H1 (cell line): ENCODE data around the gene RPUSD1. TPM values are rescaled to one million over a fixed set of nuclear protein-coding genes. Genes with fewer than 3 reads are reported as not detected.

Experiments
- SAP30 ChIP-seq: fragments of 300-600 bp; sonication (generic); IDR thresholded peaks from 2 replicates; pipeline ENCODE4 v1.7.1; 2012; ENCODE audit warnings: low read length, moderate library complexity, mild to moderate bottlenecking, inconsistent platforms; ENCODE audit not compliant: insufficient read depth, insufficient replicate concordance
- SIN3A ChIP-seq, 2 experiments: IDR thresholded peaks in 1 of 2; conservative IDR thresholded peaks in 1 of 2; 2 replicates each; pipeline ENCODE4 v1.6.1; 2011 to 2012; ENCODE audit warnings: low read length in 2 of 2, improper control_type of control experiment in 1 of 2, low read depth in 1 of 2, mild to moderate bottlenecking in 1 of 2
- TEAD4 ChIP-seq: IDR thresholded peaks from 2 replicates; pipeline ENCODE4 v1.6.1; 2012; ENCODE audit warnings: low read depth, low read length, inconsistent platforms, mixed read lengths
- YY1 ChIP-seq: IDR thresholded peaks from 2 replicates; pipeline ENCODE4 v1.6.1; 2011; ENCODE audit warnings: low read depth, mild to moderate bottlenecking, low read length
- polyA plus RNA-seq, 7 experiments: library from polyadenylated mRNA; depleted of rRNA in 3 of 7; stranded (reverse) in 5 of 7; unstranded in 2 of 7; fragments of >200 nt in 5 of 7; fragments of 200-250 nt in 2 of 7; gene quantifications; 1 replicate in 5 of 7; 2 replicates in 1 of 7; 4 replicates in 1 of 7; pipeline versions ENCODE4 v1.2.1 to v1.2.3, GENCODE V29; 2011 to 2013; ENCODE audit warnings: missing spikeins in 2 of 7, mixed read lengths in 2 of 7
- total RNA-seq: library from RNA; stranded (reverse); fragmentation: NEBNext Ultra II Directional; extraction: Animal tissue kit (Norgen Biotek cat#: 25700); gene quantifications from 2 replicates; pipeline ENCODE4 v1.2.1, GENCODE V29; 2021
- TF ChIP-seq, protein P1 (sequence below): fragments of 300-600 bp; sonication (generic); IDR thresholded peaks from 2 replicates; pipeline ENCODE4 v1.7.1; 2012; ENCODE audit warnings: low read length, moderate library complexity, mild to moderate bottlenecking, inconsistent platforms; ENCODE audit not compliant: insufficient replicate concordance
- TF ChIP-seq, protein P2 (sequence below): IDR thresholded peaks from 2 replicates; pipeline ENCODE4 v1.6.1; 2012; ENCODE audit warnings: inconsistent platforms

RPUSD1 gene
- total and polyA plus RNA-seq, 2 of the 8 experiments (the other 6 are each of a cell fraction or from before 2014, with no cell fraction given), result 32.2 to 61.8 TPM

DNA sequence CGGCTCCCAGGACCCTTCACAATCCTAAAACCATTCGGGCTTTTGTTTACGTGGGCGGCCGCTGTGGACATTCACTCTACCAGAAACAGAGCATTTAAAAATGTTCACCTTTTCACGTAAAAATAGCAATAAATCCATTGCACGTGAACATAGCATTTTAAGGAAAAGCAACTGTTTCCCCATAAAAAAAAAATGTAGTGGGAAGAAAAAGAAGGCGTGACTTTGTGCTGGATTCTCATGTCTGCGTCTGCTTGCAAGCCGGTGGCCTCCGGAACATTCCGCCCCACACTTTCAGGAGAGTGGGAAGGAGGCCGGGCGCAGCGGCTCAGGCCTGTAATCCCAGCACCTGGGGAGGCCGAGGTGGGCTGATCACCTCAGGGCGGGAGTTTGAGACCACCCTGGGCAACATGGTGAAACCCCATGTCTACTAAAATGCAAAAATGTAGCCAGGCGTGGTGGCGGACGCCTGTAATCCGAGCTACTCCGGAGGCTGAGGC lies 25.8 kb upstream of the RPUSD1 start (continued):
- no peak for TF ChIP-seq SAP30
- no peak for TF ChIP-seq TEAD4
- TF ChIP-seq SIN3A (conservative IDR thresholded peaks at IDR 0.05 in 1 of 2, IDR thresholded peaks at IDR 0.05 in 1 of 2; ENCODE audit: low read depth in 1 of 2, low read length in 2 of 2), result no peak
- TF ChIP-seq YY1, result no peak
- TF ChIP-seq, protein P1, sequence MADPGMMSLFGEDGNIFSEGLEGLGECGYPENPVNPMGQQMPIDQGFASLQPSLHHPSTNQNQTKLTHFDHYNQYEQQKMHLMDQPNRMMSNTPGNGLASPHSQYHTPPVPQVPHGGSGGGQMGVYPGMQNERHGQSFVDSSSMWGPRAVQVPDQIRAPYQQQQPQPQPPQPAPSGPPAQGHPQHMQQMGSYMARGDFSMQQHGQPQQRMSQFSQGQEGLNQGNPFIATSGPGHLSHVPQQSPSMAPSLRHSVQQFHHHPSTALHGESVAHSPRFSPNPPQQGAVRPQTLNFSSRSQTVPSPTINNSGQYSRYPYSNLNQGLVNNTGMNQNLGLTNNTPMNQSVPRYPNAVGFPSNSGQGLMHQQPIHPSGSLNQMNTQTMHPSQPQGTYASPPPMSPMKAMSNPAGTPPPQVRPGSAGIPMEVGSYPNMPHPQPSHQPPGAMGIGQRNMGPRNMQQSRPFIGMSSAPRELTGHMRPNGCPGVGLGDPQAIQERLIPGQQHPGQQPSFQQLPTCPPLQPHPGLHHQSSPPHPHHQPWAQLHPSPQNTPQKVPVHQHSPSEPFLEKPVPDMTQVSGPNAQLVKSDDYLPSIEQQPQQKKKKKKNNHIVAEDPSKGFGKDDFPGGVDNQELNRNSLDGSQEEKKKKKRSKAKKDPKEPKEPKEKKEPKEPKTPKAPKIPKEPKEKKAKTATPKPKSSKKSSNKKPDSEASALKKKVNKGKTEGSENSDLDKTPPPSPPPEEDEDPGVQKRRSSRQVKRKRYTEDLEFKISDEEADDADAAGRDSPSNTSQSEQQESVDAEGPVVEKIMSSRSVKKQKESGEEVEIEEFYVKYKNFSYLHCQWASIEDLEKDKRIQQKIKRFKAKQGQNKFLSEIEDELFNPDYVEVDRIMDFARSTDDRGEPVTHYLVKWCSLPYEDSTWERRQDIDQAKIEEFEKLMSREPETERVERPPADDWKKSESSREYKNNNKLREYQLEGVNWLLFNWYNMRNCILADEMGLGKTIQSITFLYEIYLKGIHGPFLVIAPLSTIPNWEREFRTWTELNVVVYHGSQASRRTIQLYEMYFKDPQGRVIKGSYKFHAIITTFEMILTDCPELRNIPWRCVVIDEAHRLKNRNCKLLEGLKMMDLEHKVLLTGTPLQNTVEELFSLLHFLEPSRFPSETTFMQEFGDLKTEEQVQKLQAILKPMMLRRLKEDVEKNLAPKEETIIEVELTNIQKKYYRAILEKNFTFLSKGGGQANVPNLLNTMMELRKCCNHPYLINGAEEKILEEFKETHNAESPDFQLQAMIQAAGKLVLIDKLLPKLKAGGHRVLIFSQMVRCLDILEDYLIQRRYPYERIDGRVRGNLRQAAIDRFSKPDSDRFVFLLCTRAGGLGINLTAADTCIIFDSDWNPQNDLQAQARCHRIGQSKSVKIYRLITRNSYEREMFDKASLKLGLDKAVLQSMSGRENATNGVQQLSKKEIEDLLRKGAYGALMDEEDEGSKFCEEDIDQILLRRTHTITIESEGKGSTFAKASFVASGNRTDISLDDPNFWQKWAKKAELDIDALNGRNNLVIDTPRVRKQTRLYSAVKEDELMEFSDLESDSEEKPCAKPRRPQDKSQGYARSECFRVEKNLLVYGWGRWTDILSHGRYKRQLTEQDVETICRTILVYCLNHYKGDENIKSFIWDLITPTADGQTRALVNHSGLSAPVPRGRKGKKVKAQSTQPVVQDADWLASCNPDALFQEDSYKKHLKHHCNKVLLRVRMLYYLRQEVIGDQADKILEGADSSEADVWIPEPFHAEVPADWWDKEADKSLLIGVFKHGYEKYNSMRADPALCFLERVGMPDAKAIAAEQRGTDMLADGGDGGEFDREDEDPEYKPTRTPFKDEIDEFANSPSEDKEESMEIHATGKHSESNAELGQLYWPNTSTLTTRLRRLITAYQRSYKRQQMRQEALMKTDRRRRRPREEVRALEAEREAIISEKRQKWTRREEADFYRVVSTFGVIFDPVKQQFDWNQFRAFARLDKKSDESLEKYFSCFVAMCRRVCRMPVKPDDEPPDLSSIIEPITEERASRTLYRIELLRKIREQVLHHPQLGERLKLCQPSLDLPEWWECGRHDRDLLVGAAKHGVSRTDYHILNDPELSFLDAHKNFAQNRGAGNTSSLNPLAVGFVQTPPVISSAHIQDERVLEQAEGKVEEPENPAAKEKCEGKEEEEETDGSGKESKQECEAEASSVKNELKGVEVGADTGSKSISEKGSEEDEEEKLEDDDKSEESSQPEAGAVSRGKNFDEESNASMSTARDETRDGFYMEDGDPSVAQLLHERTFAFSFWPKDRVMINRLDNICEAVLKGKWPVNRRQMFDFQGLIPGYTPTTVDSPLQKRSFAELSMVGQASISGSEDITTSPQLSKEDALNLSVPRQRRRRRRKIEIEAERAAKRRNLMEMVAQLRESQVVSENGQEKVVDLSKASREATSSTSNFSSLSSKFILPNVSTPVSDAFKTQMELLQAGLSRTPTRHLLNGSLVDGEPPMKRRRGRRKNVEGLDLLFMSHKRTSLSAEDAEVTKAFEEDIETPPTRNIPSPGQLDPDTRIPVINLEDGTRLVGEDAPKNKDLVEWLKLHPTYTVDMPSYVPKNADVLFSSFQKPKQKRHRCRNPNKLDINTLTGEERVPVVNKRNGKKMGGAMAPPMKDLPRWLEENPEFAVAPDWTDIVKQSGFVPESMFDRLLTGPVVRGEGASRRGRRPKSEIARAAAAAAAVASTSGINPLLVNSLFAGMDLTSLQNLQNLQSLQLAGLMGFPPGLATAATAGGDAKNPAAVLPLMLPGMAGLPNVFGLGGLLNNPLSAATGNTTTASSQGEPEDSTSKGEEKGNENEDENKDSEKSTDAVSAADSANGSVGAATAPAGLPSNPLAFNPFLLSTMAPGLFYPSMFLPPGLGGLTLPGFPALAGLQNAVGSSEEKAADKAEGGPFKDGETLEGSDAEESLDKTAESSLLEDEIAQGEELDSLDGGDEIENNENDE, result no peak
- TF ChIP-seq, protein P2, sequence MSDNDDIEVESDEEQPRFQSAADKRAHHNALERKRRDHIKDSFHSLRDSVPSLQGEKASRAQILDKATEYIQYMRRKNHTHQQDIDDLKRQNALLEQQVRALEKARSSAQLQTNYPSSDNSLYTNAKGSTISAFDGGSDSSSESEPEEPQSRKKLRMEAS, result no peak
